Fibroblast of pulmonary artery (primary cell): Measurements from ENCODE around the gene GAS2L2.

Source experiments
- DNase-seq: peaks from one replicate; pipeline ENCODE4 v3.0.0-alpha.2; 2010; ENCODE audit warnings: low read depth
- H3K4me3 ChIP-seq: replicated peaks from 2 replicates; pipeline ENCODE4 v1.5.1; 2011; ENCODE audit warnings: low read depth, mild to moderate bottlenecking, control low read depth, low read length, moderate library complexity
- CTCF ChIP-seq: IDR thresholded peaks from 2 replicates; pipeline ENCODE4 v1.5.1; 2011; ENCODE audit warnings: mild to moderate bottlenecking, control low read depth, low read length, inconsistent platforms; ENCODE audit errors: missing control alignments

GAS2L2 gene

GRCh38 chr17:35728551-35728950 is 24.5 kb downstream of the GAS2L2 start:
- DNase-seq: no peak
- no peak for TF ChIP-seq CTCF
- no peak overlapping the region for H3K4me3 ChIP-seq

- no peak overlapping the region for H3K4me3 ChIP-seq
- DNase-seq: no peak
- no peak for TF ChIP-seq CTCF
Measured at GRCh38 chr17:35727635-35728034, 25.4 kb downstream of the GAS2L2 start.

GRCh38 chr17:35726953-35727460 is 26.0 kb downstream of the GAS2L2 start:
- no peak overlapping the region for H3K4me3 ChIP-seq
- TF ChIP-seq CTCF: no peak
- peak; percentile 22 for DNase-seq

- no peak overlapping the region for H3K4me3 ChIP-seq
- DNase-seq: peak; percentile 93
- TF ChIP-seq CTCF: no peak
Measured at GRCh38 chr17:35726127-35726952, 26.7 kb downstream of the GAS2L2 start.

- no peak overlapping the region for H3K4me3 ChIP-seq
- no peak for DNase-seq
- no peak for TF ChIP-seq CTCF
Measured at GRCh38 chr17:35725802-35726126, 27.3 kb downstream of the GAS2L2 start.

GRCh38 chr17:35725058-35725457 is 28.0 kb downstream of the GAS2L2 start:
- no peak for TF ChIP-seq CTCF
- DNase-seq: no peak
- H3K4me3 ChIP-seq: no peak overlapping the region

- no peak for DNase-seq
- no peak for TF ChIP-seq CTCF
- H3K4me3 ChIP-seq: no peak overlapping the region
Measured at GRCh38 chr17:35723735-35724134, 29.3 kb downstream of the GAS2L2 start.
